Thyroid gland (tissue), 4 donors: ENCODE data around the gene DYNLT3.

Experiments used
- CTCF ChIP-seq, 6 experiments: fragments of 200-600 bp in 3 of 6; fragments of 450-650 bp in 3 of 6; sonication (generic) in 3 of 6; IDR thresholded peaks; one replicate each; pipeline ENCODE4 v1.5.1; 2016 to 2019; ENCODE audit warnings: antibody characterized with exemption in 6 of 6, mild to moderate bottlenecking in 2 of 6, inconsistent platforms in 1 of 6, moderate library complexity in 1 of 6
- POLR2A ChIP-seq, 2 donors: fragments of 450-650 bp; IDR thresholded peaks; one replicate each; pipeline ENCODE4 v1.6.1; 2017; ENCODE audit warnings: antibody characterized with exemption in 2 of 2, mild to moderate bottlenecking in 2 of 2, moderate library complexity in 1 of 2

GRCh38 chrX:37854748-37855147, 7.4 kb upstream of the DYNLT3 start:
- no peak for TF ChIP-seq CTCF (IDR thresholded peaks at IDR 0.05)
- TF ChIP-seq POLR2A (IDR thresholded peaks at IDR 0.05) = no peak
